C4-2B (cell line): ENCODE data around the gene VIT.

Experiments
- ZFX ChIP-seq: fragments of 450-650 bp; IDR thresholded peaks from 2 replicates; pipeline ENCODE4 v1.6.1; 2017
- TF ChIP-seq, protein P1 (sequence below): fragments of 450-650 bp; conservative IDR thresholded peaks from 2 replicates; pipeline ENCODE4 v1.5.1; 2017; ENCODE audit warnings: mild to moderate bottlenecking

DNA sequence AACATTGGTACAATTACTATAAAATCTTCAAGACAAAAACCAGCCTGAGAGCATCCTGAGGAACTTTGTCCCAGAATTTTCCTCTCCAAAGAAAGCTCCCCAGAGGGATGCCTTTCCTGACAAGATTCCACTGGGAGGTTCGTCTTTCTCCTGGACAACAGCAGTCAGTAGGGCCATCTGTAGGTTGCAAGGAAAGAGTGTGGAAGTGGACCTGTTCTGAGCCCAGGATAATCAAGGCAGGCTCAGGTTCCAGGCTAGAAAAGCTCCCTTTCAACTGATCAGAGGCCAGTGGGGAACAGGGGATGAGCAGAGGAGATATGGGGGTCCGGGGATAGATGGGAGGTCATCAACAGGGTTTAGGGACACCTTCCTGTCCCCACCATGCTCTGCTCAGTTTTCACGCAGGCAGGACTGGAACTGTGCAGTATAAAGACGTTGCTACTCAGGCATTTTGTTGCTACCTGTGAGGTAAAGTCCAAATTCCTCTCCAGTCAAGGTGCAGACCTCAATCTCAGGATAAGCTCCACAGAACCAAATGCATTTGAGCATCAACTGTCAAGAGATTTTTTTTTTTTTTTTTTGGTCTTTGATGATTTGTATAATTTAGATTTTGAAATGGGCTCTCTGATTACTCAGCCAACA is 143.6 kb downstream of the VIT start:
- TF ChIP-seq, protein P1, sequence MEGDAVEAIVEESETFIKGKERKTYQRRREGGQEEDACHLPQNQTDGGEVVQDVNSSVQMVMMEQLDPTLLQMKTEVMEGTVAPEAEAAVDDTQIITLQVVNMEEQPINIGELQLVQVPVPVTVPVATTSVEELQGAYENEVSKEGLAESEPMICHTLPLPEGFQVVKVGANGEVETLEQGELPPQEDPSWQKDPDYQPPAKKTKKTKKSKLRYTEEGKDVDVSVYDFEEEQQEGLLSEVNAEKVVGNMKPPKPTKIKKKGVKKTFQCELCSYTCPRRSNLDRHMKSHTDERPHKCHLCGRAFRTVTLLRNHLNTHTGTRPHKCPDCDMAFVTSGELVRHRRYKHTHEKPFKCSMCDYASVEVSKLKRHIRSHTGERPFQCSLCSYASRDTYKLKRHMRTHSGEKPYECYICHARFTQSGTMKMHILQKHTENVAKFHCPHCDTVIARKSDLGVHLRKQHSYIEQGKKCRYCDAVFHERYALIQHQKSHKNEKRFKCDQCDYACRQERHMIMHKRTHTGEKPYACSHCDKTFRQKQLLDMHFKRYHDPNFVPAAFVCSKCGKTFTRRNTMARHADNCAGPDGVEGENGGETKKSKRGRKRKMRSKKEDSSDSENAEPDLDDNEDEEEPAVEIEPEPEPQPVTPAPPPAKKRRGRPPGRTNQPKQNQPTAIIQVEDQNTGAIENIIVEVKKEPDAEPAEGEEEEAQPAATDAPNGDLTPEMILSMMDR, result no peak
- TF ChIP-seq ZFX, result no peak
